Liver (tissue), 3 donors: ENCODE results near the gene ZNF460.

Experiments
- EGR1 ChIP-seq, 2 donors: IDR thresholded peaks; 2 replicates each; pipeline ENCODE4 v1.6.1; 2016 to 2018; ENCODE audit warnings: antibody characterized with exemption in 2 of 2, low read depth in 2 of 2
- GABPA ChIP-seq, 2 donors: IDR thresholded peaks in 1 of 2; conservative IDR thresholded peaks in 1 of 2; 2 replicates each; pipeline ENCODE4 v1.6.1; 2016; ENCODE audit warnings: antibody characterized with exemption in 2 of 2, mild to moderate bottlenecking in 1 of 2, moderate library complexity in 1 of 2
- JUND ChIP-seq, 2 donors: IDR thresholded peaks; 2 replicates each; pipeline ENCODE4 v1.6.1; 2016; ENCODE audit warnings: antibody characterized with exemption in 2 of 2
- RAD21 ChIP-seq, 2 donors: IDR thresholded peaks; 2 replicates each; pipeline ENCODE4 v1.6.1; 2016; ENCODE audit warnings: antibody characterized with exemption in 2 of 2, mild to moderate bottlenecking in 2 of 2
- SP1 ChIP-seq: IDR thresholded peaks from 2 replicates; pipeline ENCODE4 v1.6.1; 2018; ENCODE audit warnings: antibody characterized with exemption, mild to moderate bottlenecking
- TF ChIP-seq, protein P1 (sequence below): fragments of 150-350 bp; IDR thresholded peaks from 2 replicates; pipeline ENCODE4 v1.5.1; 2017; ENCODE audit warnings: improper control_type of control experiment, low read depth, low read length; ENCODE audit not compliant: missing input control
- TF ChIP-seq, protein P2 (sequence below): IDR thresholded peaks from 2 replicates; pipeline ENCODE4 v1.6.1; 2016; ENCODE audit warnings: antibody characterized with exemption
- TF ChIP-seq, protein P3 (sequence below): IDR thresholded peaks from 2 replicates; pipeline ENCODE4 v1.6.1; 2016; ENCODE audit warnings: antibody characterized with exemption, mild to moderate bottlenecking
- donor health status: healthy.
- donor health status: healthy.

DNA sequence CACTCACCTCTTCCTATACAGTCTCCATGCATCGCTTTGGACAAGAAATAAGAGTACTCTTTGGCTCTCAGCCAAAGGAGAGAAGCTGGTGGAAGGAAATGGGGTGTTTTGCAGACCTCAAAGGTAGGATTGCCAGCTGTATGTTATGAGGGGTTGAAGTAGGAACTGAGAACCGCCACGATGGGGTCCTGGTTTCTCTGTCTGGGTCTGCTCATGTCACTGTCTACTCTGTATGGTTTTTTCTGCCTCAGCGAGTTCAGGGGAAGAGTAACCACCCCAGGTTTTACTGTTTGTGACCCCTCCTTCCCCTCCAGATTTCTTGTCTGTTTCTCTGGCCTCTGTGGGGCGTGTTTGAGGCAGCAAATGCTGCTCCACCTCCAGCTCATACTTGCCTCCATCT, 35.8 kb upstream of the ZNF460 start:
- TF ChIP-seq, protein P1, sequence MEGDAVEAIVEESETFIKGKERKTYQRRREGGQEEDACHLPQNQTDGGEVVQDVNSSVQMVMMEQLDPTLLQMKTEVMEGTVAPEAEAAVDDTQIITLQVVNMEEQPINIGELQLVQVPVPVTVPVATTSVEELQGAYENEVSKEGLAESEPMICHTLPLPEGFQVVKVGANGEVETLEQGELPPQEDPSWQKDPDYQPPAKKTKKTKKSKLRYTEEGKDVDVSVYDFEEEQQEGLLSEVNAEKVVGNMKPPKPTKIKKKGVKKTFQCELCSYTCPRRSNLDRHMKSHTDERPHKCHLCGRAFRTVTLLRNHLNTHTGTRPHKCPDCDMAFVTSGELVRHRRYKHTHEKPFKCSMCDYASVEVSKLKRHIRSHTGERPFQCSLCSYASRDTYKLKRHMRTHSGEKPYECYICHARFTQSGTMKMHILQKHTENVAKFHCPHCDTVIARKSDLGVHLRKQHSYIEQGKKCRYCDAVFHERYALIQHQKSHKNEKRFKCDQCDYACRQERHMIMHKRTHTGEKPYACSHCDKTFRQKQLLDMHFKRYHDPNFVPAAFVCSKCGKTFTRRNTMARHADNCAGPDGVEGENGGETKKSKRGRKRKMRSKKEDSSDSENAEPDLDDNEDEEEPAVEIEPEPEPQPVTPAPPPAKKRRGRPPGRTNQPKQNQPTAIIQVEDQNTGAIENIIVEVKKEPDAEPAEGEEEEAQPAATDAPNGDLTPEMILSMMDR, result no peak
- TF ChIP-seq JUND (IDR thresholded peaks at IDR 0.05) (no peak), GABPA (IDR thresholded peaks at IDR 0.05 in 1 of 2, conservative IDR thresholded peaks at IDR 0.05 in 1 of 2) (no peak), RAD21 (IDR thresholded peaks at IDR 0.05) (no peak), EGR1 (IDR thresholded peaks at IDR 0.05; ENCODE audit: low read depth in 2 of 2) (no peak), SP1 (no peak)
- TF ChIP-seq, protein P2, sequence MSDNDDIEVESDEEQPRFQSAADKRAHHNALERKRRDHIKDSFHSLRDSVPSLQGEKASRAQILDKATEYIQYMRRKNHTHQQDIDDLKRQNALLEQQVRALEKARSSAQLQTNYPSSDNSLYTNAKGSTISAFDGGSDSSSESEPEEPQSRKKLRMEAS, result no peak
- TF ChIP-seq, protein P3, sequence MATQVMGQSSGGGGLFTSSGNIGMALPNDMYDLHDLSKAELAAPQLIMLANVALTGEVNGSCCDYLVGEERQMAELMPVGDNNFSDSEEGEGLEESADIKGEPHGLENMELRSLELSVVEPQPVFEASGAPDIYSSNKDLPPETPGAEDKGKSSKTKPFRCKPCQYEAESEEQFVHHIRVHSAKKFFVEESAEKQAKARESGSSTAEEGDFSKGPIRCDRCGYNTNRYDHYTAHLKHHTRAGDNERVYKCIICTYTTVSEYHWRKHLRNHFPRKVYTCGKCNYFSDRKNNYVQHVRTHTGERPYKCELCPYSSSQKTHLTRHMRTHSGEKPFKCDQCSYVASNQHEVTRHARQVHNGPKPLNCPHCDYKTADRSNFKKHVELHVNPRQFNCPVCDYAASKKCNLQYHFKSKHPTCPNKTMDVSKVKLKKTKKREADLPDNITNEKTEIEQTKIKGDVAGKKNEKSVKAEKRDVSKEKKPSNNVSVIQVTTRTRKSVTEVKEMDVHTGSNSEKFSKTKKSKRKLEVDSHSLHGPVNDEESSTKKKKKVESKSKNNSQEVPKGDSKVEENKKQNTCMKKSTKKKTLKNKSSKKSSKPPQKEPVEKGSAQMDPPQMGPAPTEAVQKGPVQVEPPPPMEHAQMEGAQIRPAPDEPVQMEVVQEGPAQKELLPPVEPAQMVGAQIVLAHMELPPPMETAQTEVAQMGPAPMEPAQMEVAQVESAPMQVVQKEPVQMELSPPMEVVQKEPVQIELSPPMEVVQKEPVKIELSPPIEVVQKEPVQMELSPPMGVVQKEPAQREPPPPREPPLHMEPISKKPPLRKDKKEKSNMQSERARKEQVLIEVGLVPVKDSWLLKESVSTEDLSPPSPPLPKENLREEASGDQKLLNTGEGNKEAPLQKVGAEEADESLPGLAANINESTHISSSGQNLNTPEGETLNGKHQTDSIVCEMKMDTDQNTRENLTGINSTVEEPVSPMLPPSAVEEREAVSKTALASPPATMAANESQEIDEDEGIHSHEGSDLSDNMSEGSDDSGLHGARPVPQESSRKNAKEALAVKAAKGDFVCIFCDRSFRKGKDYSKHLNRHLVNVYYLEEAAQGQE, result no peak
